ENCODE data around the gene LANCL1. TPM values are rescaled to one million over a fixed set of nuclear protein-coding genes. Genes with fewer than 3 reads are reported as not detected.
"Not testable (repeated sequence)": the region's sequence is repeated elsewhere in the genome, so short reads cannot be mapped to it uniquely, and the experiment has no call there.

The LANCL1 gene
- total RNA-seq, 1 experiment from 2014 or later: 61.5 TPM

GRCh38 chr2:210428393-210429179 lies 48.0 kb downstream of the LANCL1 start (continued):
- TF ChIP-seq EZH2 (IDR thresholded peaks at IDR 0.05) (no peak), MAX (IDR thresholded peaks at IDR 0.05) (no peak), ZBTB33 (IDR thresholded peaks at IDR 0.05; ENCODE audit: extremely low read depth, insufficient replicate concordance, low read length) (no peak), ATF3 (IDR thresholded peaks at IDR 0.05) (no peak), POLR2AphosphoS5 (IDR thresholded peaks at IDR 0.05; ENCODE audit: low read depth, low read length) (no peak), JUND (IDR thresholded peaks at IDR 0.05) (no peak), CEBPB (IDR thresholded peaks at IDR 0.05; ENCODE audit: low read depth) (no peak), EGR1 (IDR thresholded peaks at IDR 0.05; ENCODE audit: low read depth) (no peak), ZFX (IDR thresholded peaks at IDR 0.05) (no peak)

GRCh38 chr2:210427309-210427708 lies 49.2 kb downstream of the LANCL1 start:
- BruUV-seq (replicated peaks); H3K9me2 ChIP-seq (ENCODE audit: insufficient read depth); POLR2A ChIA-PET; H2AFZ ChIP-seq (ENCODE audit: low read depth, low read length, poor library complexity, severe bottlenecking); RAD21 ChIA-PET (ENCODE audit: low non-redundant PET in 1 of 2, low total read pairs in 2 of 2, uncharacterized antibody in 2 of 2, unreplicated experiment in 2 of 2); H3K4me2 ChIP-seq (ENCODE audit: low read length); H4K20me1 ChIP-seq (ENCODE audit: insufficient read depth); H3K9me3 ChIP-seq (ENCODE audit: control insufficient read depth in 1 of 2, insufficient read depth in 1 of 2, low read depth in 1 of 2, low read length in 2 of 2); CTCF ChIA-PET; H3K27ac ChIP-seq (ENCODE audit: low read depth, low read length); H3K4me3 ChIP-seq (replicated peaks in 1 of 2; ENCODE audit: low read depth in 1 of 2, low read length in 2 of 2); DNase-seq (ENCODE audit: low read depth, low spot score); H3K79me2 ChIP-seq (ENCODE audit: insufficient read depth, low read length); ATAC-seq; H3K27me3 ChIP-seq (ENCODE audit: insufficient read depth, low read length); H3K9ac ChIP-seq (ENCODE audit: low read length); intact Hi-C loops (cut with micrococcal nuclease); H3K4me1 ChIP-seq (ENCODE audit: control insufficient read depth in 1 of 2, insufficient read depth in 2 of 2, low read length in 2 of 2); H3K36me3 ChIP-seq (ENCODE audit: control insufficient read depth in 1 of 2, insufficient read depth in 2 of 2, low read length in 2 of 2): not testable (repeated sequence)
- 0 out of 2 replicates have a peak, but pooled peaks have one; percentile 42 for TF ChIP-seq CBX3 (IDR thresholded peaks at IDR 0.05; ENCODE audit: low read depth)
